ENCODE measurements around the gene FBXO42.
"Not testable (repeated sequence)": the region's sequence is repeated elsewhere in the genome, so short reads cannot be mapped to it uniquely, and the experiment has no call there.

The FBXO42 gene

DNA sequence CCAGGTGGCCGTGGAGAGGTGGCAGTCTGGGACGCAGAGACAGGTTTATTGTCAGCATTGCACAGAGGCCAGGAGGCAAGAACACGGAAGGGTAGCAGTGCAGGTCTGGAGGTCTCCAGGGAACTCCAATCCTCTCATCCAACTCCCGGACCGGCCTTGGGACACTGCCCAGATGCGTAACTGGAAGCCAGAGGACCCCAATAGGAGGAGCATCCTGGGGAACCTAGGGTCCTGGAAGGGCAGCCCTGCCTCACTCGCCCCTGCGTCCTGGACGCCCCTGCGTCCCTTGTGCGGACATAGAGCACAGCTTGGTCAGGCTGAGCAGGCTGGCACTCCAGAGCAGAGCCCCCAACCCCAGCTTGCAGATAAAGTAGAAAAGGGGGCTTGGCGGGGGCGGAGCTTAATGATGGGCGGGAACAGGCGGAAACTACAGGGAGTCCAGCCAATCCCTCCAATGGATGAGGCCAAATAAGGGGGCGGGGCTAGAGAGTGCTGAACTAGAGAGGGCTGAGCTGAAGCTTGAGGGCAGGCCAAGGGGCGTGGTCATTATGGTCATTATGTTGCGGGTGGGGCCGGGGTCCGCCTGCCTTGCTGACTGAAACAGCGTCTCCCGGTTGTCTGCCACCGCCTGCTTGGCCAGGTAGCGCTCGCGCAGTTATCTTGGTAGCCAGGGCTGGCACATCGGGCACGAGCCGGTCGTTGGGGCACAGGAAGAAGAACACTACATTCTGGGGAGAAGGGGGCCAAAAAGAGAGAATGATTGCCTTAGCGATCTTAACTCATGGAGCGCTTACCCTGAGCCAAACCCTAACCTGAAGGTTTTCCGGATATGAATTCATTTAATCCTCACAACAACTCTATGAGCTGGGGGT lies 136.2 kb downstream of the FBXO42 start:
- FAIRE-seq: no peak

DNA sequence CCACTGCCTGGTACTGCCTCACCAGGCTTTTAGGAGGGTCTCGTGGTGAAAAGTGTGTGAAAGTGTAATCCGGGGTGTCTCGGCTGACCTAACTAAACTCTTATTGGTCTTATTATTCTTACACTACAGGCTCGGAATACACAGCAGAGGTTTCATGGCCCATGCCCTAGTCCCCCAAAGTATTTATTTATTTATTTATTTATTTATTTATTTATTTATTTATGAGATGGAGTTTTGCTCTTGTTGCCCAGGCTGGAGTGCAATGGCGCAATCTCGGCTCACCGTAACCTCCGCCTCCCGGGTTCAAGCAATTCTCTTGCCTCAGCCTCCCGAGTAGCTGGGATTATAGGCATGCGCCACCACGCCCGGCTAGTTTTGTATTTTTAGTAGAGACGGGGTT lies 137.0 kb downstream of the FBXO42 start:
- not testable (repeated sequence) for FAIRE-seq

- FAIRE-seq: not testable (repeated sequence)
These were observed 138.7 kb downstream of the FBXO42 start for GRCh38 chr1:16213544-16213943.

DNA sequence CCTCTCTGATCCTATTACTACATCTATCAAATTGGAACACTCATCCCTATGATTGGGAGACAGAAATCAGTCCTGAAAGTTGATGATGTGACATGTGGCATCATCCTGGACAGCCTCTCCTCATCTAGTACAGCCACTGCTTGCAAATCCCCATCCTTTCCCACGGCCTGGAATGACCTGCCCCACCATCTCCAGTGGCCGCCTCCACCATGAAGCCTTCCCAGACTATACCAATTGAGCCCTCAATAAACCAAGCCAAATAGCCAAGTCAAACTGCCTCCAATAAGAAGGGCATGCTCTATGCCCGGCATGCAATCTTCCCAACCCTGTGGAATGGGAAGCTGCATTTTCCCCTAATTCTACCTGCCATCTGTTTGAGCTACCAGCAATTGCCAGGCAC lies 139.3 kb downstream of the FBXO42 start:
- FAIRE-seq: no peak

- FAIRE-seq: no peak
These were observed 139.9 kb downstream of the FBXO42 start, which contains the start of gene ARHGEF19 for GRCh38 chr1:16212251-16212961. Gene ARHGEF19 (minus strand): TSS chr1:16212652. CDS start chr1:16209054, 3,598 bp downstream.

- no peak for FAIRE-seq
These were observed 140.5 kb downstream of the FBXO42 start for GRCh38 chr1:16211824-16212223.

- no peak for FAIRE-seq
These were observed 141.7 kb downstream of the FBXO42 start for GRCh38 chr1:16210581-16210980.

GRCh38 chr1:16209847-16210407 lies 142.4 kb downstream of the FBXO42 start:
- FAIRE-seq: no peak

- FAIRE-seq: no peak
These were observed 143.0 kb downstream of the FBXO42 start for GRCh38 chr1:16209132-16209846.

- FAIRE-seq: no peak
These were observed 143.9 kb downstream of the FBXO42 start for GRCh38 chr1:16208270-16208987.

- FAIRE-seq: no peak
These were observed 144.7 kb downstream of the FBXO42 start for GRCh38 chr1:16207318-16208269.

DNA sequence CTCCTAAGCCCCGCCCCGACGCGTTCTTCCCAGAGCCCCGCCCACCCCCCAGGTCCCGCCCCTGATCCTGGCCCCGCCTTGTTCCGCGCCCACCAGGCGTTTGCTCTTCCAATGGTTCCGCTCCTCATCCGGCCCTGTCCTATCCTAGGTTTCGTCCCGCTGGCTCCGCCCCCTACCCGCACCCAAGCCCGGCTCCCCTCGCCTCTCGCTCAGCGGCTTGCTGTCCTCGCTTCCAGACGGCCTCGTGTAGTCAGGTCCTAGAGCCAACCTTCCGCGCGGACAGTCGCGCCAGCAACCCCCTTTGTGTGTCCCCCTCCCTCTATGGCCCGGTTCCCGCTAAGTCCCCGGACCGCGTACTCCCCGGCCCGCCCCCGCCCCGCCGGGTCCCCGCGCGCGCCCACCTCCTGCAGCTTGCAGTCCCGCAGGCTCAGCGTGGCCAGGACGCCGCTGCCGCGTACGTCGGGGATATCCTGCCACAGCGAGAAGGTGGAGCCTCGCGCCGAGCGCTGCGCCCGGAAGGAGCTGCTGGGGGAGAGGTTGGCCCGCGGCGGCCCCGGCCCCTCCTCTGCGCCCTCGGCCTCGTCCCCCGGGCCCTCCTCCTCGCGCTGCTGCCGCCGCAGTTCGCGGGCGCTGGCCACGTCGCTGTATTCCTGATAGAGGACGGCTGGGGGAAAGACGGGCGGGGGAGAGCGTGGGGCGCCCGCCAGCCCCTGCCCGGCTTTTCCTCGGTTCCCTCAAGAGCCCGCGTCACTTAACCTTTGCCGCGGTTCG lies 145.5 kb downstream of the FBXO42 start:
- no peak for FAIRE-seq

DNA sequence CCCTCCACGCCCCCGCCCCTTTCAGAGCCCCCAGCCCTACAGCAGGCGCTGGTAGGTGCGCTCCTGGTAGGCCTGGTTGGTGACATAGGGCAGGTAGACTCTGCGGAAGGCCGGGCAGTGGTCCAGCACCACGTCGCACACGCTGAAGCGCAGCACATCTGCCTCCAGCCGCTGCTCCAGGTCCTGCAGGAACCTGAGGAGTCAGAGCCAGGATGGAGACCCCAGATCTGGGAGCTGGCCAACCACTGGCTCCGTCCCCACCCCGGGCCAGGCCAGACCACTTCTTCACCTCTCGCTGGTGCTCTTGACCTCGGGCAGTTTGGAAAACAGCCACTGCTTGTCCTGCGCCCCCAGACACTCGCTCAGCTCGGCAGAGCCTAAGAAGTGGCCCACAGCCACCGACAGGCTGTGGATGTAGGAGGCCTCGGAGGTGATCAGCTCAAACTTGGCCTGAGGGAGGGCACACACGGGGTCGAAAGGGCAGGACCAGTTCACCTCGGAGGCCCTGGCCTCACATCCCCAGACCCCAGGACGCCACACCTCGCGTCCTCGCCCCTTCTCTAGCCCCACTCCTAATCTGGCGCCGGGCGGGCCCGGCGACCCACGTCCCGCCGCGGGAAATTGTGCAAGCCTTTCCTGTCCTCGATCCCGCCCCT lies 146.3 kb downstream of the FBXO42 start:
- no peak for FAIRE-seq

DNA sequence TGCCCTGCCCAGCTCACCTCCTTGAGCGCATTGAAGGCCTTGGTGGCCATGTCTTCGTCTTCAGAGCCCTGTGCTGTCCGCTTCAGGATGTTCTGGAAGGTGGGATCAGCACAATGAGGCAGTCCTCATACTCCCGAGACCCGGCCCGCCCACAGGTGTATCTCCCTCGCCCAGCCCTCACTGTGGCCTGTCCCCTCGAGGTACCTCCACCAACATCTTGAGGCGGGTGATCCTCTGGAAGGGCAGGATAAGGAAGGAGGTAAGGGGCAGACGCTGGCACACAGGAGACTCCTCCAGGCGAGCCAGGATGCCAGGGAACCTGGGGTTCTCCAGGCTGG lies 147.0 kb downstream of the FBXO42 start:
- FAIRE-seq: no peak

DNA sequence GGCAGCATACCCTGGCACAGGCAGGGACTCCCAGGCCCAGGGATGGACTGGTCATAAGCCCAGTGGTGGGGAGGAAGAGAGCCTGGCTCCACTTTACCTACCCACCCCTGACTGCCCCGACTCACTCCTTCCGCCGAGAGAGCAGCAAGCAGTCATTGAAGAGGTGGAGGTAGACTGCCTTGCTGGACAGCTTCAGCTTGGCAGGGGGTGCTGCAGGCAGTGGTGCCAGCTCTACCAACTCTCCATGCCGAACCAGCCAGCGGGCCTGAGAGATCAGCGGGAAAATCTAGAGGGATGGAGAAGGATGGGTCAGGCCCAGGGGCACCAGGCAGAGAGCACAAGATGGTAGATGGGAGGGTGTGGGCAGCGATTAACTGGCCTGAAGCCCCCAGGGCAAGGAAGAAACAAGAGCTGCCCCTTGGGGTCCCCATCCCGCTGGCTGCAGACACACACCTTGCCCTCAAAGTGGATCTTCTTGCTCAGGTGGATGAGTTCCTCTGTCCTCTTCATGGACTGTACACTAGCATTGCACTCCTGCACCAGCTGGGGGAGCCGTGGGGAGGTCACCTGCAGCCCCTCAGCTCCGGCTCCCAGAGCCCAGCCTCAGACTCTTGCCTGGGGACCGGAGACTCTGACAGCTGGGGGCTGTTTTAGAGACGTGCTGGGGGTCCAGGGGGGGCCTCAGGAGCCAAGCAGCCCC lies 147.5 kb downstream of the FBXO42 start:
- FAIRE-seq: no peak

DNA sequence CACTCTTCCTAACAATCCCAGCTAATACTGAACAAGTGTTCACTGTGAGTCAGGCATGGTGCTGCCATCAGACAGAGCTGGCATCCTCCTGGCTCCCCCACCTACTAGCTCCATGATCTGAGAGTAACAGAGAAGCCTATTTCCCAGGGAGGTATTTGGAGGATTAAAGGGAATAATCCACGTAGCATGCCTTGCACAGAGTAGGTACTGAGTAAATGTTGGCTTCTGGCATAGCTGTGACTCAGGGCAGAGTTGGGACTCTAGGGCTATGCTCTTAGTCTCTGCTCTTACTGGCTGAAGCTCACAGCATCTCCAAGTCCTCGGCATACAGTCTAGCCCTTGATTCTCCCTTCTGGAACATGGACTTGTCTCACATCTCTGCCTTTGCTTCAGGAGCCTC lies 148.1 kb downstream of the FBXO42 start:
- no peak for FAIRE-seq

DNA sequence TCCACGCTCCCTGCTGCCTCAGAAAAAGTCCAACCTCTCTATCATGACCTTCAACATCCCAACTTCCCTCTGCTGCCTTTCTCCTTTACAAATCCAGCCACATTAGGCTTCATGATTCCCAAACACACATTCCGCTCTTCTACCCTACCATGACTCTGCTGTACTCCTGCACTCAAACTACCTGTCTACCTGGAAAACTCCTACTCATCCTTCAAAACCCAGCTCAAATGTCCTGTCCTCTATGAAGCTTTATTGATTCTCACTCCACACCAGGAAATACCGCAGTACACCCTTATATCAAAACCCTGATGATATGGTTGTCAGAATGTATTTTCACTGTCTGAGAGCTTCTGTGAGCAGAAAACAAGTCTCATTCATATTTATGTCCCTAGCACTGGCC lies 148.7 kb downstream of the FBXO42 start:
- no peak for FAIRE-seq

DNA sequence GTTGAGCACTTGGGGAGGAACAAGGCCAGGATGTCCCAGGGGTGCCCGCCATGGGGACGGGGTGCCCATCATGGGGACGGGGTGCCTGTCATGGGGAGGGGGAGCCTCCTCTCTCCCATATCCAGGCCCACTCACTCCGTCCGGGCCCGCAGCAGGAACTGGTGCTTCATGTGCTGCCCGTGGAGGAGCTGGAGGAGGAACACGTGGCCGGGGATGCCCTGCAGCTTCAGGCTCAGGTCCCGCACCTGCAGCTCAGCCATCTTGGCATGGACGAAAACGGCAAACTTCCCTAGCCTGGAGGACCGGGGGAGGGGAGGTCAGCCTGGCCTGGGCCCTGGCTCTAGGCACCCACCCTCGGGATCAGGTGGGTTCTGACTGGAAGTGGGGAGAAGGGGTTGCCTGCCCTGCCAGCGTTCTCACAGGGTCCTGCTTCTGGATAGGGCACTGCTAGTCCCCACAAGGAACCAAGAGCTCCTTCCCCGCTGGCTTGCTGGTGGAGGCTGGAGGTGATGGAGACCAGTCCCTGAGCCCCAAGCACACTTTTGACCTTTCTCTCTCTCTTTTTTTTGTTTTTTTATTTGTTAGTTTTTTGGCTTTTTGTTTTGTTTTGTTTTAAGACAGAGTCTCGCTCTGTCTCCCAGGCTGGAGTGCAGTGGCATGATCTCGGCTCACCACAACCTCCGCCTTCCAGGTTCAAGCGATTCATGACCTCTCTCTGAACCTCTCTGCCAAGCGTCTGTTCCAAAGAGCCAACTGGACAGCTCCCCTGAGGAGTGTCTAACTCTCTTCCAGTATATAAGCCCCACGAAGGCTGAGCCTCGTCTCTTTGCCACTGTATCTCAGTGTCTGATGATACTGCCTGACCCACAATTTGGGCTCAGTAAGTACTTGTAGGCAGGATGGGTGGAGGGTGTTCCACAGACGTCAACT lies 149.7 kb downstream of the FBXO42 start:
- FAIRE-seq: no peak

Measured in endometrium (tissue), 2 donors.